ENCODE data around the gene NPTX2.
"Not testable (repeated sequence)": the region's sequence is repeated elsewhere in the genome, so short reads cannot be mapped to it uniquely, and the experiment has no call there.

The NPTX2 gene, protein sequence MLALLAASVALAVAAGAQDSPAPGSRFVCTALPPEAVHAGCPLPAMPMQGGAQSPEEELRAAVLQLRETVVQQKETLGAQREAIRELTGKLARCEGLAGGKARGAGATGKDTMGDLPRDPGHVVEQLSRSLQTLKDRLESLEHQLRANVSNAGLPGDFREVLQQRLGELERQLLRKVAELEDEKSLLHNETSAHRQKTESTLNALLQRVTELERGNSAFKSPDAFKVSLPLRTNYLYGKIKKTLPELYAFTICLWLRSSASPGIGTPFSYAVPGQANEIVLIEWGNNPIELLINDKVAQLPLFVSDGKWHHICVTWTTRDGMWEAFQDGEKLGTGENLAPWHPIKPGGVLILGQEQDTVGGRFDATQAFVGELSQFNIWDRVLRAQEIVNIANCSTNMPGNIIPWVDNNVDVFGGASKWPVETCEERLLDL

DNA sequence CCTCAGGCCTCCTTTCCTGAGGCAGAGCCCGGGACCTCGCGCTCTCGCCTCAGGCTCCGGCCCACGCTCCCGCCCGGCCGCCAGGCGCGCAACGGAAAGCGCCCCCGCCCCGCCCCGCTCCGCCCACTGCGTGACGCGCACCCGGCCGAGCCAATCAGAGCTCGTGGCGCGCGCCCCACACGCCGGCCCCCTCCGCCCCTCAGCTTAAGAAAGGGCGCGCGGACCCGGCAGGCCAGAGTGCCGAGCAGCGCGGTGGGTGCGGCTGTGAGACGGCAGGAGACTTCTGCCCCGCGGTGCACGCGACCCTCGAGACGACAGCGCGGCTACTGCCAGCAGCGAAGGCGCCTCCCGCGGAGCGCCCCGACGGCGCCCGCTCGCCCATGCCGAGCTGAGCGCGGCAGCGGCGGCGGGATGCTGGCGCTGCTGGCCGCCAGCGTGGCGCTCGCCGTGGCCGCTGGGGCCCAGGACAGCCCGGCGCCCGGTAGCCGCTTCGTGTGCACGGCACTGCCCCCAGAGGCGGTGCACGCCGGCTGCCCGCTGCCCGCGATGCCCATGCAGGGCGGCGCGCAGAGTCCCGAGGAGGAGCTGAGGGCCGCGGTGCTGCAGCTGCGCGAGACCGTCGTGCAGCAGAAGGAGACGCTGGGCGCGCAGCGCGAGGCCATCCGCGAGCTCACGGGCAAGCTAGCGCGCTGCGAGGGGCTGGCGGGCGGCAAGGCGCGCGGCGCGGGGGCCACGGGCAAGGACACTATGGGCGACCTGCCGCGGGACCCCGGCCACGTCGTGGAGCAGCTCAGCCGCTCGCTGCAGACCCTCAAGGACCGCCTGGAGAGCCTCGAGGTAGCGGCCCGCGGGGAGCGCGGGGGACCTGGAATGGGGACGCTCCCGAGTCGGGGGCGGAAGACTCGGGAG lies at the start of gene NPTX2:
TSS of gene NPTX2 (plus strand) at position 235 of the 909 bp plus-strand sequence. CDS start at position 412, 177 bp downstream.
- DNase-seq = peak; percentile 68

DNA sequence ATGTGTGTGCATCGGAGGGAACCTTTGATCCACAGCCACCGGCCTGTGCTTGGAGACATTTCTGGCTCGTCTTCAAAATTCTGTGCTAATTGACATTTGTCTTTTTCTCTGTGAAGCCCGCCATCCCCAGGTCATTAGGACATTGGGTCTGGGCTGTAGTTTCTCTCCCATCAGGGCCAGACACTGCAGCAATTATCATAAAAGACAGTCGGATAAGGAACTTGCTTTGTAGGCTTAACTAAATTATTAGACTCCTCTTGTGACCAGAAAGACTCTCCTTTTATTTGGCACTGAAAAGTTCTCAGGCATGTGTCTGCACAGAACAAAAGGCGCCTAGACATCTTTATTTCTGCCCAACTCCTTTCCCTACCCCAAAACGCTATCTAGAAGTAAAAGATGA lies 49.1 kb upstream of the NPTX2 start:
- no peak for DNase-seq

DNA sequence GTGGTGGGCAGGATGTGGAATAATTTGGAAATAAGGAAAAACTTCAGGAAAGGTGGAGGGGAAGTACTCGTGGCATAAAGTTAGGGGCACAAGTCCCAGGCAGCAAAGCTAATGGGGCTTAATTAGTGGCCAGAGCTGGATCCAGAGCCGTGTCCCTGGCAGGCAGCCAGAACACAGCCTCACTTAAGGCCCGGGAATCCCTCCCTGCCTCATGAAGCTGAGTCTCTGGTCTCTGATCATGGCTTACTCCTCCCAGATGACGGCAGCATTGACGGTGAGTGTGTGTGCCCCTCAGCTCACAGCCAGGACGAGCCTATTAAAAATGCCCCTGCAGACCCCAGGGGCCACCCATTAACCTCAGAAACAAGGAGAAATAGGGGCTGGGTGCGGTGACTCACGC lies 48.2 kb upstream of the NPTX2 start:
- no peak for DNase-seq

DNA sequence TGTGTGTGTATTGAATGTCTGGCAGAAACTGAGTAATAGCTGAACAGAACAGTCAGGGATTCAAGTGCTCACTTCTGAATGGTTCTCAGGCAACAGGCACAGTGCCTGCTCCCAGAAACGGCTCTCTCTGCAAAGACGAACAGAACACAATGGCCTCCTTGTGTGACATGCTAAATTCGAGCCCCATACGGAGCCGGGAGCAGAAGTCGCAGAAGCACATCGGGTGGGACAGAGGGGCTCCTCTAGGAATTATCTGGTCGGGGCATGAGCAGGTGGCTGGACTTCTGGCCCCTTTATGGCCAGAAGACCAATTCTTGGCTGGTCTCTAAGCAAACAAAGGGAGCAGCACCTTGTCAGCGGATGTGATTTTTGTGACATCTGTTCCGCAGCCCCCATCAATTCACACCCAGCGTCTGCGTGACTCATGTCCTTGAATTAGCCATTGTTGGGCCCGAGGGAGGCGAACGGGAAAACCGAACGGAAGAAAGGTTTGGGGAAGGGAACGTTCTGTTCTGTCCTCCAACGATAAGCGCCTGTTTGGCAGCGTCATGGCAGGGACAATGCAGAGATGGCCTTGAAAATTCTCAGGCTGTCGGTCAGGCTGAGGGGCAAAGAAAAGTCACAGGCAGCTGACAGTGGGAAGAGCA lies 47.3 kb upstream of the NPTX2 start:
- no peak for DNase-seq

DNA sequence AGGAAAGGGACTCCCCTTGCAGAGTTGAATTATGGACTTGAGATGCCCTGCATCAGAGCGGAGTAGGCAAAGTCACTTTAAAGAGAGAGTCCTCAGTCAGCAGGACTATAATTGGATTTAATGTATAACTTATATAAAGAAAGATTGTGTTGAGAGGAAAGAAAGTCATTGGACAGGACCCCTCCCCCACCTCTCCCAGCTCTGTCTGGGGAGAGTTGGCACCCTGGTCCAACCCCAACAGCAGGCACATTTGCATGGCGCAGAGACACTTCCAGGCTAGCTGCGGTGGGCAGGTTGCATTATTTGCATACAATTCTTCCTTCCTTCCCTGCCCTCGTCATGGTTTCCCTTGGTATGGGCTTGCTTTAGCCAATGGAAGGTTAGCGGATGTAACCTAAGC lies 46.1 kb upstream of the NPTX2 start:
- DNase-seq = no peak

DNA sequence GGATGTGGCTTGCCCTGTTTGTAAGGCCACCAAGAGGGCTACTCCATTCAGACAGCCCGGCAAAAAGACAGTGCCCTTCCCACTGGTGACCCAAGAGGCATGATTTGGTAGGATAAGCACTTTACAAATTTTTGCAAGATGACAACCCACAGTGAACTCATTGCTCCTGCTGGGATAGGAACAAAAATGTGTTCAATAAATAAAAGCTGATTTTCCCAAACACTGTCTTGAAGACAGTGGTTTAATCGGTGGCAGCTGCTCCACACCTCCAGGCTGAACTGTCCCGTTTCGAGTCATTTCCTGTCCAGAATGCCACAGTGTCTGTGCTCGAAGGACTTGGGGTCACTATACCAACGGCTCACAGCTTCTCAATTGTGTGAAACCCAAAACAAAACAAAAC lies 45.1 kb upstream of the NPTX2 start:
- DNase-seq = no peak

DNA sequence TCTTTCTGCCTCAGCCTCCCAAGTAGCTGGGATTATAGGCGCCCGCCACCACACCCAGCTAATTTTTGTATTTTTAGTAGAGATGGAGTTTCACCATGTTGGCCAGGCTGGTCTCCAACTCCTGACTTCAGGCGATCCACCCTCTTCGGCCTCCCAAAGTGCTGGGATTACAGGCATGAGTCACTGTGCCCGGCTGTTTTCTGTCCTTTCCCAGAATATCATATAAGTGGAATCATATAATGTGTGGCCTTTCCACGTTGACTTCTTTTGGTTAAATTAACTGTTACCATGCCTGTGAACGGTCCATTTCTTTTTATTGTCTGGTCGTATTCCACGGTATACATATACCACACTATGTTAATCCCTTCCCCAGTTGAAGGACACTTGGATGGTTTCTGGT lies 44.4 kb upstream of the NPTX2 start:
- not testable (repeated sequence) for DNase-seq

DNA sequence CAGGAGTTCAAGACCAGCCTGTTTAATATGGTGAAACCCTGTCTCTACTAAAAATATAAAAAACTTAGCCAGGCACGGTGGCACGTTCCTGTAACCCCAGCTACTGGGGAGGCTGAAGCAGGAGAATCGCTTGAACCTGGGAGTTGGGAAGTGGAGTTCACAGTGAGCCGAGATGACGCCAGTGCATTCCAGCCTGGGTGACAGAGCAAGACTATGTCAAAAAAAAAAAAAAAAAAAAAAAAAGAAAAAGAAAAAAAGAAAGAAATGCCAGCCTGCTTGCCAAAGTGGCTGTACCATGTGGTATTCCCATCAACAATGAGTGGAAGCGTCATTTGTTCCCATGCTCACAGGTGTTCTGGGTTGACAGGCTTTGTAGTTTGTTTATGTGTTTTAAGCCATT lies 43.3 kb upstream of the NPTX2 start:
- DNase-seq = no peak

DNA sequence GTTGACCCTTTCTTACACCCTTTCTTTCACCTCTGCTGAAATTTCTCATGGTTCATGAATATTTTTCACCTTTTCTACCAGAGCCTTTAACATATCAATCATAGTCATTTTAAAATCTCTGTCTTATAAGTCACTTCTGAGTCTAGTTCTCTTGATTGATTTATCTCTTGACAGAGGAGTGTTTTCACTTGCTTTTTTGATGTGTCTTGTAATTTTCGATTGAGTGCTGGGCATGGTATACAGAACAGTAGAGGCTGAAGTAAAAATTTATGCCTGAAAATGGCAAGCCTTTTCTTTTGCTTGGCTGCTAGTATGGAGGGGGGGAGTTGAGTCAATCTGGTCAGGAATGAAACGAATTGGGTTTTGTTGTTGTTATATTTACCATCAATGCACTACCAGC lies 41.2 kb upstream of the NPTX2 start:
- no peak for DNase-seq

DNA sequence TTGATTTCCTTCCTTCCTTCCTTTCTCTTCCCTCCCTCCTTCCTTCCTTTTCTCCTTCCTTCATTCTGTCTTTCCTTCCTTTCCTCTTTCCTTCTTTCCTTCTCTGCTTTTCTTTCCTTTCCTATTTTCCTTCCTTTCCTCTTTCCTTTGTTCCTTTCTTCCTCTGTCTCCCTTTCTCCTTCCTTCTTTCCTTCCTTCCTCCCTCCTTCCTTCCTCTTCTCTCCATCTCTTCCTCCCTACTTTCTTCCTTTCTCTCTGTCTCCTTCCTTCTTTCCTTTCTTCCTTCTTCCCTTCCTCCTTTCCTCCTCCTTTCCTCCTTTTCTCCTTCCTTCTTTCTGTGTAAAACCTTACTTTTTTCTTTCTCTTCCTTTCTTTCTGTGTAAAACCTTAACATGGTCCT lies 32.3 kb upstream of the NPTX2 start:
- no peak for DNase-seq

DNA sequence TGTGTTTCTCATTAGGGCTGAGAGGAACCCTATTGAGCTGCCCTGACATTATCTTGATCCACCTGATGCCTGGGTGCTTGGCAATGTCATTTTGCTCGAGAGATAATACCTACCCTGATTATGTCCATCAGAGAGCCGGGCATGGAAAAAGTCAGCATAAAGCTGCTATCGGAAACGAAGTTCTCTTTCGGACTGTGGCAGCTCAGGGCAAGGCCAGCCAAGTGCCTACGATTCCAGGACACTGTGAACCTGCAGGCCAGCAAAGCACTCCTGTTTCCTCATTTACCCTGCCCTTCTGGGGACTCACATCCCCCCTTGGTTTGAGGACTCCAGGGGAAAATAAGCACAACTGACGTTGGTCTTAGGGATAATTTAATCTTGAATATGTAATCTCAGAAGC lies 25.2 kb upstream of the NPTX2 start:
- no peak for DNase-seq

DNA sequence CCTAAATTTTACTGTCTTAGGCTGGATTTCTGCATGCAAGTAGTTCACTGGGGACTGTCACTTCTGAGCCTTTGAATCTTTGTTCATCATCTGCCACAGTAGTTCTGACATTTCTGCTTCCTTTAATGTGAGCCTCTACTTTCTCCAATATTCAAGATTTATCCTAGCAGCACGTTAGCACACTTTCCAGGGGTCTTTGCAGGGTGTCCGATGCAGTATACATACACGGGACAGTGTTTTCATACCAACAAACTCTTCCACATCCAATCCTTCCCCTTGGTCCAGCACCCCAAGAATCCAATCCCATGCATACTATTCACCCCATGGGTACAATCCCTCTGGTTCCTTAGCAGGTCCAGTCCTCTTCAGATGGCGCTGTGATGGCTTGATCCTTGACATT lies 22.7 kb upstream of the NPTX2 start:
- no peak for DNase-seq

DNA sequence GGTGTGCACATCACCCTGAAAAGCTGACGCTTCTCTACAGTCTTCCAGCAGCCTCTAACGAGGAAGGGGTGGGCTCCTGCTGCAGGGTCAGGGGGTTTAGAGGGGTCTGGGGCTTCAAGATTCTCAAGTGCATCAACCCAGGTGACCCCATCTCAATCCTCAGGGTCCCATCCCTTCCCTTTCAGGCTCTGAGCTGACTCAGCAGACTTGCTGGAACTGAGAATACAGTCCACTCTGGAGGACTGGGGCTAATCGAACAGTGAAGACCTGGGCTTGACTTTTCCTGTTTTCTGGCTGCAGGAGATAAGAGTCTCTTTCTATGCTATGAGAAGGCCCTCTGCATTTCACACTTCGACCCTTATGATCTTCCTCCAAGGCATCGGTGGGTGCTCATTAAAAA lies 22.3 kb upstream of the NPTX2 start:
- no peak for DNase-seq

DNA sequence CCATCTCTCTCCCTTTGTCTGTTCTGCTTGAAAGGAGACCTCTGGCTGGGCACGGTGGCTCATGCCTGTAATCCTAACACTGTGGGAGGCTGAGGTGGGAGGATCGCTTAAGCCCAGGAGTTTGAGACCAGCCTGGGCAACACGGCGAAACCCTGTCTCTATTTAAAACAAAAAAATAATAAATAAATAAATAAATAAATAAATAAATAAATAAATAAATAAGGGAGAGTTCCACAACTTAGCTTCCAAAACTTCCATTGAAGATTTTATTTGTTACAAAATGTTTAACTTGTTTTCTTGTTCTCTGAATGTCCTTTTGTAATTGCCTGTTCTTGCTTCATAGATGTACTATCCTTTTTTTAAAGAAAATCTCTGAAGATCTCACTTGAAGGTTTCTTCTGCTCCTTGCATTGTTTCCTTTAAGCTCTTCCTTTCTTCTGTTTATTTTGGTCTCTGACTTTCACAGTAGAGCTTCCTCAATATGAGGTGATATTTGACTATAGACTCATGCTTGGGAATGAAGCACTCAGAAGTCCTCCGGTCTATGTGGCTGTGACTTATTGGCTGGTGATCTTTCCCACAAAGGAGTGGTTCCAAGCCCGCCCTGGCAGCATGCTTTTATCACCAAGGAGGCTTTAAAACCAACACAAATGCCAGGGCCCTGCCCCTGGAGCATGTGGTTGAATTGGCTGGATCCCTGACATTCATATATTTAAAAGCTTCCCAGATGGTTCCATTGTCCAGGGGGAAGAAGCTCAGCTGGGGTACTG lies 18.1 kb upstream of the NPTX2 start:
- DNase-seq = no peak

DNA sequence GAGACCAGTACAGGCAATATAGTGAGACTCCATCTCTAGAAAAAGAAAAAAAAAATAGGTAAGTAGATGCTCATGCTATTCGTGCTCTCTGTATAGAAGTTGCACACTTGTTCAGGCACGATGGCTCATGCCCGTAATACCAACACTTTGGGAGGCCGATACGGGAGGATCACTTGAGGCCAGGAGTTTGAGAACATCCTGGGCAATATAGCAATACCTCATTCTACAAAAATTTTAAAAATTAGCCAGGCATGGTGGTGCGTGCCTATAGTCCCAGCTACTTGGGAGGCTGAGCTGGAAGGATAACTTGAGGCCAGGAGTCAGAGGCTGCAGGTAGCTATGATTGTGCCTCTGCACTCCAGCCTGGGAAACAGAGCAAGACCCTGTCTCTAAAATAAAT lies 17.2 kb upstream of the NPTX2 start:
- no peak for DNase-seq

DNA sequence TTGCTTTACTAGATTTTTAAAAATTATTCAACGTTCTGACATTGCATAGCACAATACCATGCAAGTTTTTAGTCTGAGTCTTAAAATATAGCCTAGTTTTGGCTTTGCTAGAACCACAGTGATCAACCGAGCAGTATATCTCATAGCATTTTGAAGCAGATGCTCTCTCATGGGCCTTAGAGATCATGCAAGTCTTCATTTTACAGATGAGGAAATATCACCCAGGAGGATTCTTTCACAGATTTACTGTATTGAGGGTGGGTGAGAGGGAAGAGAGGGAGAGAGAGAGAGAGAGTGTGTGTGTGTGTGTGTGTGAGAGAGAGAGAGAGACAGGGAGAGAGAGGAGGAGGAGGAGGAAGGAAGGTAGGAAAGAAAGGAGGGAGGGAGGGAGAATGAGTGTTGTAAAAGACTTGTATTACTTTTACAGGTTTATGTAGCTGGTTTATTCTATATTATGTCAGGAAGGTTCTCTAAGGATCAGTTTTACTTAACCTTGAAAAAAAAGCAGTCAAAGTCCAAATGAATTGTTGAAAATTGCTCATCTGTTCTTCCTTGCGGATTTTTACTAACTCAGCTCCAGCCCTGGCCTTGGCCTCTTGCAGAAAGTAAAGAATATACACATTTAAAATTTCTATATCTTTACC lies 14.2 kb upstream of the NPTX2 start:
- no peak for DNase-seq

DNA sequence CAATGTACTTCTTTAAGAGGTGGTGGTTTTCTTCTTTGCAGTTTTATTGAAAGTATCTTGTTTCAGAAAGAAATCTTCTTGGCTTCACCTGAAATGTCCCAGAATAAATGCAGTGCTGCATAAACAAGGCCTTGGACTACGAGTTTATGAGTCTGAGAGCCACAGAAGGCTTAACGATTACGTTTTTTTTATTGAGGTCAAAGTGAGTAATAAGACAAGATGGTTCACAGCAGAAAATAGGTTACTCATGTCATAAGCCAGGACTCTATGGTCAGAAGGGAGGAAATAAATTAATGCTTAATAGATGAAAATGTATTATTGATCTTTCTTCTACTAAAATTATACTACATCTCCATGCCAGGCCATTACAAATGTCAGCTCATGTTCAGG lies 13.7 kb upstream of the NPTX2 start:
- no peak for DNase-seq

DNA sequence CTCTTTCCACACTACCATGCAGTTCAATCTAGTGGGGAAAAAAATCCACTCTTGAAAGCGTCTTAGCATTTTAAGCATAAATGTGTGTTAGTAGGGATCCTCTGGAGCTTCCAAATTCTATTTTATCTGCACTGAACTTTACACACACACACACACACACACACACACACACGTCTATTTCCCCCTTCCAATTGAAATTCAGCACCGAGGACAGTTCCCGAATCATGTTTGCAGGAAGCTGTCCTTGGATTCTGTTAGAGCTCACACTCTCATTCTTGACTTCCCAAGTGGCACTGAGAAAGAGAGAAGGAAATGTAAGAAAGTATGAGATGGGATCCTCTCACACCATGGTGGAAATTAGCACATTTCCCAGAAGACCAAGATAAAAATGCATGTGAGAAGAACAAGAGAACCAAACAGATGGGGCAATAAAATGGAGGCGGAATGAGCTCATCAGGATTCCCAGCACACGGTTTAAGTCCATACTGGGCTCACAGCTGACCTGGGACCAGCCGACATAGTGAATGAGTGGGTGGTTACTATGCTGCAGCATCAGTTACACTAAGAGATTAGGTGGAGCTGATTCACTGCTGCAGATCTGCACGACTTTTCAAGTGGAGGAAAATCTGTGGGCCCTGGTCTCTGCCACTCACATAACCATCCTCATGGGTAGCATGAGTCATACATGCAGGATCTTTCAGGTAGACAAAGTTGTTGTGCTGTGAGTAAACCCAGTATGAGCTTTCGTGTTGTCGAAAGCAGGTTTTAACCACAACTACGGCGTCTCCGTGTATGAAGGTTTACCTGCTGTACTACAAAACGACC lies 3.3 kb upstream of the NPTX2 start:
- DNase-seq = peak; percentile 58

DNA sequence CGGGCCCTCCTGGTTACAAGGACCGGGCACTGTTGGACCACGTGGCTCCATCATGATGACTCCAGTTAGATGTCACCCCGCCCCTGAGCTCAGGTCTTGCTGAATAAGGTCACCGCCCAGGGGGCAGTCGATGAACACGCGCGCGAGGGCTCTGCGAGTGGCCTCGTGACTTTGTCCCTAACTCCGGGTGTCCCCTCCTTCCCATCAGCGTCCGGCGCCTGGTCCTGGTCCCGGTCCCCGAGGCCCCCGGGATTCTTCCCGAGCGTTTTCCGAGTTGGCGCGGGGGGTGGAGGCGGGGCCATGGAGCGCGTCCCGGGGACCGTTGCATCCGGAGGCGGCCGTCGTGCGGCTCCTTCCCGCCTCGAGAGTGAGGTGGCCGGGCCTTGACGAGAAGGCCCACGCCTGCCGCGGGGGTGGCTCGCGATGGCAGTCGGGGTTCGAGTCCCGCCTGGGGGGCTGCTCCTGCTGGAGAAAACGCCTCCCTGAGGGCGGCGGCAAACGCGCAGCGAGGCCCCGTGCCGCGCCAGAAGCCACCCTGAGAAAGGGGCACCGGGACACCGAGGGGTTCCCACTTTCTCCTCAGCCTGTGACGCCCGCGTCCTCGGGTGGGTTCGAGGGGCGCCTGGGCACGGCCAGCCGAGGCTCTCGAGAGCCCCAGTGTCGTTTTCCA lies 569 bp upstream of the NPTX2 start:
- peak; percentile 10 for DNase-seq

DNA sequence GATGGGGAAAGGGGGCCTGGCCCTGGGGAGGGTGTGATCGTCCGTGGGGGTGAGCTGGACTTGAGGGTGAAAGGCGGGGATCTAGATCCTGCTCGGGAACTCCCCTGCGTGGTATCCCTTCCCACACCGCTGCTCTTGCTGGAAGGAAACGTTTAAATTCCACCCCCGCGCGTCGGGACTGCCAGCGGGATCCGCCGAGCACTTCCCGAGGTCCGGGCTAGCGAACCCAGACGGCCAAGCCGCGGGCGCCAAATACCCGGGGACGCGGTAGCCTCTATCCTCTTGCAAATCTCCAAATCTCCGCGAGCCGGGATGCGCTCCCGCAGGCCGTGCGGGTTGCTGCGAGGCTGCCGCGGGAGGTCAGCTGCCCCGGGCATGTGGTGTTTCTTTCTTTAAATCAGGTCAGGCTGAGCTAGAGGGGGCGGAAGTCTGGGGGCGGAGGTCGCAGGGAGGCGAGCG lies 904 bp downstream of the NPTX2 start:
- no peak for DNase-seq

DNA sequence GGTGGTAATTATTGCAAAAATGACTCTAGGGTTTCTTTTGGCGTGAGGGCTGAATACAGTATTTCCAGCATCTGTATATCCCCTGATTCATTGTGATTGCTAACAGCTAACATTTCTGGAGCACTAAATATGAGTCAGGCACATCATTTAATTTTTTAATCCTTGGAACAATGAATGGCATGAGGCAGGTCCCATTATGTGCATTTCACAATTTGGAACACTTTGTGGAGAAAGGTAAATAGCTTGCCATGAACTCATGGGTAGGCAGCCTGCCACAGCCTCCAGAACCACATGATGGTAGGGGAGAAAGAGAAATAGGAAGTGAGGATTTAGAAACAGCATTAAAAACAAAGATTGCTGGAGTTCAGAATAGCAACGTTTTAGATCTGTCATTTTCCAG lies 1.7 kb downstream of the NPTX2 start:
- no peak for DNase-seq
